HG02870 (cell line): ENCODE data around the gene SCUBE2.

Experiments
- ATAC-seq: cut with Tn5 transposase; IDR thresholded peaks from one replicate; pipeline ENCODE4 v1.9.1; 2021; ENCODE audit warnings: mild to moderate bottlenecking, moderate library complexity; ENCODE audit not compliant: unreplicated experiment

The SCUBE2 gene

GRCh38 chr11:9076046-9076445, 15.4 kb downstream of the SCUBE2 start:
- ATAC-seq: no peak

- no peak for ATAC-seq
Observed at GRCh38 chr11:9075556-9075955, 15.8 kb downstream of the SCUBE2 start.

DNA sequence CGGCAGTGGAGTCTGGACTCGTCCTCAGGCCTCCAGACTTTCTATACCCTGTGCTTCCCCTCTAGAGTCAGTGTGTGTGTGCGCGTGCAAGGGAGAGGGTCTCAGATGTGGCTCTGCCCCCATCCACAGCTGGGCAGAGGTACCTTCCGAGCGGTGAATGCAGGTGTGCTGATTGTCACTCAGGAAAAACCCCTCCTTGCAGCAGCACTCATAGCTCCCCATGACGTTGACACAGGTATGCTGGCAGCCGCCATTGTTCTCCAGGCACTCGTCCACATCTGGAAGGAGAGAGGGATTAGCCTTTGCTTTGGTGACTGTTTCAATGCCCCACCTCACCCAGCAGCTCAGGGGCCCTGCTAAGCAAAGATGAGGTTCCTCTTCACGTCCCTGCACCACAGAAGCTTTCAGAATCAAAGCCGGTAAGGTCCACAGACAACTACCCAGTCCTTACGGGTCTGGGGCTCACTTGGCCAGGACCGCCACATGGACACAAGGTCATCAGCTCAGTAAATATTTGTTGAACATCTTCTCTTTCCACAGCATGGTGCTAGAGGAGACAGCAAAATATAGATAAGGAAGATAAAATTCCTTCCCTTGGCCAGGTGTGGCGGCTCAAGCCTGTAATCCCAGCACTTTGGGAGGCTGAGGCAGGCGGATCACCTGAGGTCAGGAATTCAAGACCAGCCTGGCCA, 16.9 kb downstream of the SCUBE2 start:
- ATAC-seq: no peak

- no peak for ATAC-seq
Observed at GRCh38 chr11:9073466-9074225, 17.8 kb downstream of the SCUBE2 start.

DNA sequence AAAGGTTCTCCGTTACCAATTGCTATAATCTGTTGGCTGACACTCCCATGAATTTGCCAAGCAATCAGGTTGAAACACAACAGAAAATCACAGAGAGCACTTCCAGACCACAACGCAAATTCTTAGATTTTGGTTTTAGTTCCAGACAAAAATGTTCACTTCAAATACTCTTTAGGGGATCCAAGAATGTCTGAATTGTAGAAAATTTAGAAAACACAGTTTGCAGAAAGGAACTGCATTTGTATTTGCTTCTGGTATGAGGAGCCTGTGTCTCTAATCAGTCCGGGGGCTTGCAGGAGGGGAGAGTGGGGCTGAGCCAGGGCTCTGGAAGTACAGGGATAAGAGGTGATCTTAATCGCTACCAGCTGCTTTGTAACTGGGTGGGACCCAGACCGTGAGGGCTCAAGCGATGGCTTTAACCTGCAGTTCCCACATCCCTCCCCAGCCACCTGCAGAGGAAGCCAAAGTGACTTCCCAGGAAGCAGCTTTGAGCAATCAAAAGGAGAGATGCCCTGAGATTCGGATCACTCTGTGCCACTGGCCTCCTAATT, 18.7 kb downstream of the SCUBE2 start:
- ATAC-seq: no peak

DNA sequence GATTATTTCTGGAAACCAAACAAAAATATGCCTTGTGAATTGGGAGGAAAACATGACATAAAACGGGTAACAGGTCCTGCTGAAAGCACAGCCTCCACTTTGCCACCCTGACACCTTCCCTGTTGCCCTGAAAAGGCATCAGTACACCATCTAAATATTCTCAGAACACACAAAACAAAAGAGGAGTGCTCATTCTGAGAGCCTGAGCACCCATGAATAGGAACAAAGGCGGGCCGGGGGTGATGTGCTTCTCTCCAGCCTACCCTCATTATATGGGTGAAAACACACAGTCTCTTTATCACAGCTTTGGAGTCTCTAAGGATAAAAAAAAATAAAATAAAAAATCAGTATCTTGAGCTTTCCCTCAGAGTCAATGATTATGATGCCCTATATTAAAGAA, 19.7 kb downstream of the SCUBE2 start:
- no peak for ATAC-seq

GRCh38 chr11:9070749-9071491, 20.5 kb downstream of the SCUBE2 start:
- no peak for ATAC-seq

DNA sequence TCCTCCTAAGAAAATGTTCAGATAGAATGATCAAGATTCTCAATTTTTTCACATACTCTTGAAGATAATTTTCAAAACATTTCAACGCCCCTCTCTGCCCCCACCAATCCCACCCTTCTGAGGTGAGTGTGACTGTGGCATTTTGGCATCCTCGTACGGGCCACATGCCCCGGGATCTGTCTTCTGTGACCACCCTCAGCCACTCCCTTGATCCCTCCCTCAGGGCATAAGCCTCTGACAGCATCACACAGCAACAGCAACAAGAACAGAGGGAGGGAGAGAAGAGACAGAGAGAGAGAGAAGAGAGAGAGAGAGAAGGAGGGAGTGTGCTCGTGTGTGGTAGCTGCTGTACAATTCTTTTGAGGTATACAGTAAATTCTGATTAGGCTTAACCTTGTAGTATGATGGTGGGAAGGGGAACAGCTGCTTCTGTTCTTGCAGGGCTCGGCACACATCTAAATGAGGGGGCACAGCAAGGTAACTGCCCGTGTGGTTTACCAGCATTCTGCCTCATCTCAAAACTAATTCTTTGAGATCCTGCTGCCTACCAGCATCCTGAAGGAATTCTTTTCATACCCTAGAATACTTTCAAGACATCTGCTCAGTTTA, 21.4 kb downstream of the SCUBE2 start:
- no peak for ATAC-seq

- no peak for ATAC-seq
Observed at GRCh38 chr11:9069256-9069655, 22.1 kb downstream of the SCUBE2 start.

DNA sequence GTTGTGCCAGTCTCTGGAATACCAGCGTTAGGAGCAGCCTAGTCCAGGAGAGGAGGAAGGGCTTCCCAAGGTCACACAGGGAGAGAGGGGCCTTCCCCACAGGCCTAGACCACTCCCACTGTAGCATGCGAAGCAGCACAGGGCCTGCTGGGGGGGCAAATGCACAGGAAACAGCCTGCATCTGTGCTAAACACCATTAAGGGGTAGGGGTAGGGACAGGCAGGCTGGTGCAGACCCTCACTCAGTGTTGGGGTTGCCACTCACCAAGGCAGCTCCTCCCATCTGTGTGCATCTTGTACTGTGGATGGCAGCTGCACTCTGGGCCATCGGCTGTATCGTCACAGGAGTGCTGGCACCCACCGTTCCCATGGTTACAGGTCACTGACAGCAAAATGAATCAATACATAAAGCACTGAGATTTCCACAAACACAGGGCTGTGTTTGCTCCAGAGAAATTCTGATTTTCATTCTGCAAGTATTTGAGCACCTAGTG, 24.9 kb downstream of the SCUBE2 start:
- ATAC-seq: no peak

DNA sequence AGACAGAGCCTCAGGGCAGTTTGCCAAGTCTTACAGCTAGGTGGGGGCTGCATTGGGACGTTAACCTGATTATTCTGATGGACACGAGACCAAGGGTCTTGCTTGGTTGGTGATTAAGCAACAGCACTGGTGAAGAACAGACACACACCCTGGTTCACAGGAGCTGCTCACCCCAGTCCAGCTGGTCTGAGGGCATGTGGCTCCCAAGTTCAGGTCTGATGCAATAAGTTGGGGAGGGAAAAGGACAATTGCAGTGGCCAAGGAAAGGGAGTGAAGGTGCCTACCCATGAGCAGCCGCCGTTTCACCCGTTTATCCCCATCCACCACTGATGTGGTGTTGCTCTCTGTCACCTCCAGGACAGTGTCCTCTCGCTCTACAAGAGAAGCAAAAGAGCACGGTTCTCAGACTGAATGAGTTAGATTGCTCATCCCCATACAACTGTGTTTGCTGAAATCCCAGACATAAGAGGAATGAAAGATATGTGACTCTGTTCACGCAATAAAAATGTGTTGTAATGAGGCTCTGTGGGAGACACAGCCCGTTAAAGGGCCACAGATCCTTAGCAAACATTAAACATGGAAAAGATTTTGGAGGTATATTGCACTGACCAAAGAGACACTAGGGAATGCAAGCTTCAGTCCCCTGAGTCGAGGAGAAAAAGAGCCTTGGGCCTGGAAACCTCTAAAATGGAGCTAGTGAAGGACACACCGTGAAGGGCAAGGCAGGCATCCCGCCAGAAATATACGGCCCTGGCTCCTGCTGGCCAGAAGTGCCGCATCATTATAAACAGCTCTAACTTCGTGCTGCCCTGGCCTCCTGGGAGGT, 25.6 kb downstream of the SCUBE2 start:
- no peak for ATAC-seq

DNA sequence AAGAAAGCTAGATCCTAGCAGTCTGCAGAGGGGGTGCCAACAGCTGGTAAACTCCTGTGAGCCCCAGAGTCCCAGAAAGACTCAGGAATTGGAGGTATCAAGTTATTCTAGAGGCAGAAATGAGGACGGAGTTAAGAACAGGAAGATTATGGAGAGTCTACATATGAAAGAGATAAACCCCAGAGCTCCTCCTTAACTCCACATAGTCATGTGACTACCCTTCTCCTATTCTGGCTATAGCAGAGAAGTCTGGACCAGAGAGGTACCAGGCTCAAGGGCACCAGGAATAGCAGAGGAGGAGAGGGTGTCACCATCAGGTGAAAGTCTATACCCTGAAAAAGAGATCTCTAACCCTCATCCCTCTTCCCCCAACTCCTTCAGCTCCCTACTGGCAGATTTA, 29.6 kb downstream of the SCUBE2 start:
- no peak for ATAC-seq

DNA sequence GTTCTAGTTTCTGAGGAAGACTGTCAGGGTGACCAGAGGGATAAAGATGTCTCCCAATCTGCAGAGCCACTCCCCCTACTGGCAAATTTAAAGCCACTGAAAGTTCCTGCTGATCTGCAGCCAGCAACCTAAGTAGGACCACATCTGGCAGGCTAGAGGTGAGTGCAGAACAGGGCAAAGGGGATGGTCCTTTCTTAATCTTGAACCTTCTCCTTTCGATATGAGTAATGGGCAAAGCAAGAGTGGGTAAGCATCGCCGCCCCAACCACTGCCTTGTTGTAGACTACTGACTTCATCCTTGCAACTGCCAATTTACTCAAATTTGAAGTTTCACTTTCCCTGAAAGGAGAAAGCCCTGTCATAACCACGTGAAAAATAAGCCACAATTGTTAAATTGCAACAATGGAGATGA, 30.7 kb downstream of the SCUBE2 start:
- peak; percentile 99 for ATAC-seq

- ATAC-seq: no peak
Observed at GRCh38 chr11:9059406-9059805, 32.0 kb downstream of the SCUBE2 start.

DNA sequence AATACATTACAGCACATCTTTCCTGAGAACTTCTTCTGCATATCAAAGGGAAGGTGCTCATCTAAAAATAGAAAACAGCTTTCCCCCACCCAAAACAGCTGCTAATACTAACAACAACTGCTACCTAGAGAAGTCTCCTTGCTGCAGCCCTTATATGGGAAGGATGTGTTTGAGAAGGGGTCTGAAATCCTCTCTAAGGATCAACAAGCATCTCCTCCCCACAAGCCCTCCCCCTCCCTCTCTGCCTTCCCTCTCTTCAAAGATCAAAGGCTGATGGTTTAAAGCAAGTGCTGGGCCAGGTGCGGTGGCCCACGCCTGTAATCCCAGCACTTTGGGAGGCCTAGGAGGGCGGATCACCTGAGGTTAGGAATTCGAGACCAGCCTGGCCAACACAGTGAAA, 33.5 kb downstream of the SCUBE2 start:
- ATAC-seq: no peak

DNA sequence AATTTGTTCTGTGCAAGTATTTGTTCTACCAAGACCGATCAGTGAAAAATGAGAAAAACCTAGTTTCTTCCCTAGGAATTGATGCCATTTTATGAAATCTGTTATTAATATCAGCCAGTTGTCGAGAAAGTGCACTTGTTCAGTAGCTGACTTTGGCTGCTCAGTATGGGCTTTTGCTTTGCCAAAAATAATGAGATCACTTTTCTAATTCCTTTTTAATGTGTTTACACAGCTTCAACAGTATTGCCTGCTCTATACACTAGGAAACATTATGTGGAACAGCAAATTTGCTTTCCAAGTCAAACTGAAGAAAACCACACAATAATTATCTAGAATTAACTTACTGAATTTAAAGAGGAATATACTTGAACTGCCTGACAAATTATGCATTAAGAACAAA, 34.4 kb downstream of the SCUBE2 start:
- ATAC-seq: no peak

DNA sequence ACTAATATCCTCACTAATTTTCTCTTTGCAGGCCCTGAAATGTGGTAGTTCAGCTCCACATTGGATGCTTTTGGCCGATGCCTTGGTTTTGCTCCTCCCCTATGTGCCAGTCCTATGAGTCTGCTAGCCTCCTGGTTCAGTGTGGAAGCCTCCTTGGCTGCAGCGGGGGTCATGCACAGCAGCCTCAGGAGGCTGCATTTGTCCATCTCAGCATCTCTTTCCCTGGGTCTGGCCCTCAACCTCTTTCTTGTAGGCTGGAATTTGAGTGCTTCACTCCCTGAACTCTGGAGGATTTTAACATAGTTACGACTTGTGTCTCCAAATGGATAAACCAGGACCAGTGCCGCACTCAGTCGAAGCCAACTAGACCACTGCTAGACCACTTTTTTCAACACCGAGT, 34.9 kb downstream of the SCUBE2 start:
- no peak for ATAC-seq

DNA sequence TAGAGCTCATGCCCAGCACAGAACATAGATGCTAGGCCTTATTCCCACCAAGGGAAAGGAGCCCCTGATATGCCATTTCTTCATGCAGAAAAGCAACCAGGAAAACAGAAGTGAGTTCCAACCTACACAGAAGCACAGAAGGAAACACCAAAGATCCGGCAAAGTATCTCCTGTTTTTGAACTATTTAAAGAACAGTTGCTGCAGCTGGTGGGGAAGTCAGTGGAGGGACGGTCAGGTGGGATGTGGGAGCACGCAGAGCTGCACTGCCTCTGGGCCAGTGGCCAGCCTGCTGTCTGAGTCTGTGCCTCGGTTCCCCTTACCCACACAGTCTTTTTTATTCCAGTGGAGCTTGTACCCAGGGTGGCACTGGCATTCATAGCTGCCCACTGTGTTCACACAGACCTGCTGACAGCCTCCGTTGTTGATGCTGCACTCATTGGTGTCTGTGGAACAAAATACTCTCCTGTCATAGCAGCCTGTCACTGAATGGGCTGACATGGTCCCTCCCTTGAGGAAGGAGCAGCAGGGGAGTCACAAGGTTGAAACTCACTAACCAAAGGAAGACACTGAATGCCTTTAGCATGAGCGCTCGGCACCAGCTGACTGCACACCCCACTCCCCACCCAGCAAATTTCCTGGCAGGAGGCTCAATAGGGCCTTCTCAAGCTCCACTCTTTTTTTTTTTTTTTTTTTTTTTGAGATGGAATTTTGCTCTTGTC, 37.9 kb downstream of the SCUBE2 start:
- ATAC-seq: no peak

DNA sequence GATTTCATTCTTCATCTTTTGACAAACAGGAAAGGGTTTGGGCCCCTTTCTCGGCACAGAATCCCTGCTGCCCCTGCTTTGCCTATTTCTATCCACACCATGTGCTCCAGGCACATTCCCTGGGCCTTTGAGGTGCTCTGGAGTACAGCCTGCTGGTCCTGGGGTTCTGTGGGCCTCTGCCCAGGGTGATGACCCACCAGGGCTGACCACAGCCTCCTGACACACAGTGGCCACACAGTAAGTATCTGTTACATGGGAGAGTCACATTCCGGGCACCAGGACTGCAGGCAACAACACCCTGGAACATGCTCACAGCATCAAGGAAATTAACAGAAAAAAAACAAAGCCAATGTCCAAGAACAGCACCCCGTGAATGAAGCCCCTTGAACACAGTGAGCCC, 39.1 kb downstream of the SCUBE2 start:
- no peak for ATAC-seq

GRCh38 chr11:9049959-9050358, 41.4 kb downstream of the SCUBE2 start:
- ATAC-seq: no peak
